ENCODE data around the gene STK32B. TPM values are rescaled to one million over a fixed set of nuclear protein-coding genes. Genes with fewer than 3 reads are reported as not detected.

STK32B gene
- total and polyA plus RNA-seq, 2 of the 8 experiments (the other 6 are each of a cell fraction or from before 2014, with no cell fraction given) = 2.3 to 2.5 TPM

DNA sequence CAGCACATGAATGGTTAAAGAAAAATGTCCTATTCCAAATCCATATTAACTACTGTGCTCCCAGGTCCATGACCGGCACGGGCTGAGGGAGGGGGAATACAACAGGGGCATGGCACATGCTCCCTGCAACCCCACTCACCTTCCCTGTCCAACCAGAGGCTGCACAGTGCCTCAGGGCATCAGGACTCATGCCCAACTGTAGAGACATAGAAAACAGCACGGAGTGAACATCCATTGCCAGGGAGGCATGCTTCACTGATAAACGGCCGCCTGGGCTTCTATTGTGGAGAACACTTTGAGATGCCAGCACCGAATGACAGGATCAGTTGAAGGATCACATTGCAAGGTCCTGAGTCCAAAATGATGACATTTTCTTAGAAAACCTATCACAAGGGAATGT is 140.6 kb downstream of the STK32B start (continued):
- TF ChIP-seq, protein P1, sequence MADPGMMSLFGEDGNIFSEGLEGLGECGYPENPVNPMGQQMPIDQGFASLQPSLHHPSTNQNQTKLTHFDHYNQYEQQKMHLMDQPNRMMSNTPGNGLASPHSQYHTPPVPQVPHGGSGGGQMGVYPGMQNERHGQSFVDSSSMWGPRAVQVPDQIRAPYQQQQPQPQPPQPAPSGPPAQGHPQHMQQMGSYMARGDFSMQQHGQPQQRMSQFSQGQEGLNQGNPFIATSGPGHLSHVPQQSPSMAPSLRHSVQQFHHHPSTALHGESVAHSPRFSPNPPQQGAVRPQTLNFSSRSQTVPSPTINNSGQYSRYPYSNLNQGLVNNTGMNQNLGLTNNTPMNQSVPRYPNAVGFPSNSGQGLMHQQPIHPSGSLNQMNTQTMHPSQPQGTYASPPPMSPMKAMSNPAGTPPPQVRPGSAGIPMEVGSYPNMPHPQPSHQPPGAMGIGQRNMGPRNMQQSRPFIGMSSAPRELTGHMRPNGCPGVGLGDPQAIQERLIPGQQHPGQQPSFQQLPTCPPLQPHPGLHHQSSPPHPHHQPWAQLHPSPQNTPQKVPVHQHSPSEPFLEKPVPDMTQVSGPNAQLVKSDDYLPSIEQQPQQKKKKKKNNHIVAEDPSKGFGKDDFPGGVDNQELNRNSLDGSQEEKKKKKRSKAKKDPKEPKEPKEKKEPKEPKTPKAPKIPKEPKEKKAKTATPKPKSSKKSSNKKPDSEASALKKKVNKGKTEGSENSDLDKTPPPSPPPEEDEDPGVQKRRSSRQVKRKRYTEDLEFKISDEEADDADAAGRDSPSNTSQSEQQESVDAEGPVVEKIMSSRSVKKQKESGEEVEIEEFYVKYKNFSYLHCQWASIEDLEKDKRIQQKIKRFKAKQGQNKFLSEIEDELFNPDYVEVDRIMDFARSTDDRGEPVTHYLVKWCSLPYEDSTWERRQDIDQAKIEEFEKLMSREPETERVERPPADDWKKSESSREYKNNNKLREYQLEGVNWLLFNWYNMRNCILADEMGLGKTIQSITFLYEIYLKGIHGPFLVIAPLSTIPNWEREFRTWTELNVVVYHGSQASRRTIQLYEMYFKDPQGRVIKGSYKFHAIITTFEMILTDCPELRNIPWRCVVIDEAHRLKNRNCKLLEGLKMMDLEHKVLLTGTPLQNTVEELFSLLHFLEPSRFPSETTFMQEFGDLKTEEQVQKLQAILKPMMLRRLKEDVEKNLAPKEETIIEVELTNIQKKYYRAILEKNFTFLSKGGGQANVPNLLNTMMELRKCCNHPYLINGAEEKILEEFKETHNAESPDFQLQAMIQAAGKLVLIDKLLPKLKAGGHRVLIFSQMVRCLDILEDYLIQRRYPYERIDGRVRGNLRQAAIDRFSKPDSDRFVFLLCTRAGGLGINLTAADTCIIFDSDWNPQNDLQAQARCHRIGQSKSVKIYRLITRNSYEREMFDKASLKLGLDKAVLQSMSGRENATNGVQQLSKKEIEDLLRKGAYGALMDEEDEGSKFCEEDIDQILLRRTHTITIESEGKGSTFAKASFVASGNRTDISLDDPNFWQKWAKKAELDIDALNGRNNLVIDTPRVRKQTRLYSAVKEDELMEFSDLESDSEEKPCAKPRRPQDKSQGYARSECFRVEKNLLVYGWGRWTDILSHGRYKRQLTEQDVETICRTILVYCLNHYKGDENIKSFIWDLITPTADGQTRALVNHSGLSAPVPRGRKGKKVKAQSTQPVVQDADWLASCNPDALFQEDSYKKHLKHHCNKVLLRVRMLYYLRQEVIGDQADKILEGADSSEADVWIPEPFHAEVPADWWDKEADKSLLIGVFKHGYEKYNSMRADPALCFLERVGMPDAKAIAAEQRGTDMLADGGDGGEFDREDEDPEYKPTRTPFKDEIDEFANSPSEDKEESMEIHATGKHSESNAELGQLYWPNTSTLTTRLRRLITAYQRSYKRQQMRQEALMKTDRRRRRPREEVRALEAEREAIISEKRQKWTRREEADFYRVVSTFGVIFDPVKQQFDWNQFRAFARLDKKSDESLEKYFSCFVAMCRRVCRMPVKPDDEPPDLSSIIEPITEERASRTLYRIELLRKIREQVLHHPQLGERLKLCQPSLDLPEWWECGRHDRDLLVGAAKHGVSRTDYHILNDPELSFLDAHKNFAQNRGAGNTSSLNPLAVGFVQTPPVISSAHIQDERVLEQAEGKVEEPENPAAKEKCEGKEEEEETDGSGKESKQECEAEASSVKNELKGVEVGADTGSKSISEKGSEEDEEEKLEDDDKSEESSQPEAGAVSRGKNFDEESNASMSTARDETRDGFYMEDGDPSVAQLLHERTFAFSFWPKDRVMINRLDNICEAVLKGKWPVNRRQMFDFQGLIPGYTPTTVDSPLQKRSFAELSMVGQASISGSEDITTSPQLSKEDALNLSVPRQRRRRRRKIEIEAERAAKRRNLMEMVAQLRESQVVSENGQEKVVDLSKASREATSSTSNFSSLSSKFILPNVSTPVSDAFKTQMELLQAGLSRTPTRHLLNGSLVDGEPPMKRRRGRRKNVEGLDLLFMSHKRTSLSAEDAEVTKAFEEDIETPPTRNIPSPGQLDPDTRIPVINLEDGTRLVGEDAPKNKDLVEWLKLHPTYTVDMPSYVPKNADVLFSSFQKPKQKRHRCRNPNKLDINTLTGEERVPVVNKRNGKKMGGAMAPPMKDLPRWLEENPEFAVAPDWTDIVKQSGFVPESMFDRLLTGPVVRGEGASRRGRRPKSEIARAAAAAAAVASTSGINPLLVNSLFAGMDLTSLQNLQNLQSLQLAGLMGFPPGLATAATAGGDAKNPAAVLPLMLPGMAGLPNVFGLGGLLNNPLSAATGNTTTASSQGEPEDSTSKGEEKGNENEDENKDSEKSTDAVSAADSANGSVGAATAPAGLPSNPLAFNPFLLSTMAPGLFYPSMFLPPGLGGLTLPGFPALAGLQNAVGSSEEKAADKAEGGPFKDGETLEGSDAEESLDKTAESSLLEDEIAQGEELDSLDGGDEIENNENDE (IDR thresholded peaks at IDR 0.05; ENCODE audit: insufficient replicate concordance, low read length) = no peak
- no peak for TF ChIP-seq EP300 (IDR thresholded peaks at IDR 0.05; ENCODE audit: borderline replicate concordance in 1 of 2, low read depth in 2 of 2, low read length in 2 of 2)
- TF ChIP-seq BCL11A (IDR thresholded peaks at IDR 0.05; ENCODE audit: low read depth in 2 of 2, low read length in 2 of 2) = no peak
- TF ChIP-seq, protein P2, sequence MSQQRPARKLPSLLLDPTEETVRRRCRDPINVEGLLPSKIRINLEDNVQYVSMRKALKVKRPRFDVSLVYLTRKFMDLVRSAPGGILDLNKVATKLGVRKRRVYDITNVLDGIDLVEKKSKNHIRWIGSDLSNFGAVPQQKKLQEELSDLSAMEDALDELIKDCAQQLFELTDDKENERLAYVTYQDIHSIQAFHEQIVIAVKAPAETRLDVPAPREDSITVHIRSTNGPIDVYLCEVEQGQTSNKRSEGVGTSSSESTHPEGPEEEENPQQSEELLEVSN (IDR thresholded peaks at IDR 0.05) = no peak
- TF ChIP-seq RNF2 (IDR thresholded peaks at IDR 0.05; ENCODE audit: borderline replicate concordance, low read depth, low read length, missing control alignments, poor library complexity, severe bottlenecking) = no peak
- TF ChIP-seq SIRT6 (IDR thresholded peaks at IDR 0.05; ENCODE audit: low read length) = no peak
- TF ChIP-seq TCF12 (IDR thresholded peaks at IDR 0.05; ENCODE audit: low read depth, low read length) = no peak

All from H1 (cell line).